Panc1 (cell line): ENCODE results near the gene TTLL12.

Source experiments
- CTCF ChIP-seq: fragments of 450-650 bp; IDR thresholded peaks from 2 replicates; pipeline ENCODE4 v1.5.1; 2017; ENCODE audit warnings: mild to moderate bottlenecking
- POLR2AphosphoS5 ChIP-seq: IDR thresholded peaks from 2 replicates; pipeline ENCODE4 v1.6.1; 2012; ENCODE audit warnings: mild to moderate bottlenecking, low read depth, low read length, moderate library complexity
- SIN3A ChIP-seq: IDR thresholded peaks from 2 replicates; pipeline ENCODE4 v1.6.1; 2012; ENCODE audit warnings: low read depth, mild to moderate bottlenecking, low read length, moderate library complexity, borderline replicate concordance; ENCODE audit not compliant: insufficient read depth

GRCh38 chr22:43134553-43134952 lies 52.4 kb downstream of the TTLL12 start:
- TF ChIP-seq CTCF (no peak), POLR2AphosphoS5 (no peak), SIN3A (no peak)
